Measurements from ENCODE around the gene TMCC1.

TMCC1 gene

DNA sequence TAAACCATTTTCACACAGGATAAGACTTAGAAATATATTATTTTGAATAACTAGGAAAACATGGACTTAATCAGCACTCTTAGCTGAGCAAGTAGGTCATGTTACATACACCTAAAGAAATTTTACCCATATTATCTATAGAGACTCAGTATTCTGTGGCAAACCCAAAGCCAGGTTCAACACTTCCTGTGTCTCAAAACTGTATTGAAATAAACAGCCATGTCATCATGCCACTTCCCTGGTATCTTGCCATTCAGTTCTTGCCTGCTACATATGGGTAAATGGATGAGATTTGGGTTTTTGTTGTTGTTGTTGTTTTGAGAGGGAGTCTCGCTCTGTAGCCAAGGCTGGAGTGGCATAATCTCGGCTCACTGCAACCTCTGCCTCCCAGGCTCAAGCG is 145.5 kb downstream of the TMCC1 start:
- ChIA-PET POLR2A (no interaction called here), CTCF (no interaction called here)
- TF ChIP-seq ZNF384 (IDR thresholded peaks at IDR 0.05) (no peak), ARNT (IDR thresholded peaks at IDR 0.05) (no peak), ELF4 (IDR thresholded peaks at IDR 0.05) (no peak), FOXK2 (IDR thresholded peaks at IDR 0.05) (no peak), FOXA1 (IDR thresholded peaks at IDR 0.05) (no peak), SP1 (IDR thresholded peaks at IDR 0.05) (no peak), LEF1 (IDR thresholded peaks at IDR 0.05; ENCODE audit: borderline replicate concordance) (no peak), FOXM1 (IDR thresholded peaks at IDR 0.05; ENCODE audit: borderline replicate concordance) (no peak), HDGF (IDR thresholded peaks at IDR 0.05; ENCODE audit: borderline replicate concordance) (no peak), L3MBTL2 (conservative IDR thresholded peaks at IDR 0.05) (no peak), NFRKB (IDR thresholded peaks at IDR 0.05) (no peak), TARDBP (IDR thresholded peaks at IDR 0.05) (no peak), BHLHE40 (IDR thresholded peaks at IDR 0.05; ENCODE audit: borderline replicate concordance) (no peak), CTBP1 (IDR thresholded peaks at IDR 0.05; ENCODE audit: borderline replicate concordance) (no peak), SUZ12 (IDR thresholded peaks at IDR 0.05) (no peak)
- TF ChIP-seq, protein P1, sequence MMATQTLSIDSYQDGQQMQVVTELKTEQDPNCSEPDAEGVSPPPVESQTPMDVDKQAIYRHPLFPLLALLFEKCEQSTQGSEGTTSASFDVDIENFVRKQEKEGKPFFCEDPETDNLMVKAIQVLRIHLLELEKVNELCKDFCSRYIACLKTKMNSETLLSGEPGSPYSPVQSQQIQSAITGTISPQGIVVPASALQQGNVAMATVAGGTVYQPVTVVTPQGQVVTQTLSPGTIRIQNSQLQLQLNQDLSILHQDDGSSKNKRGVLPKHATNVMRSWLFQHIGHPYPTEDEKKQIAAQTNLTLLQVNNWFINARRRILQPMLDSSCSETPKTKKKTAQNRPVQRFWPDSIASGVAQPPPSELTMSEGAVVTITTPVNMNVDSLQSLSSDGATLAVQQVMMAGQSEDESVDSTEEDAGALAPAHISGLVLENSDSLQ (IDR thresholded peaks at IDR 0.05), result no peak
- no peak for DNase-seq (ENCODE audit: extremely low spot score)

DNA sequence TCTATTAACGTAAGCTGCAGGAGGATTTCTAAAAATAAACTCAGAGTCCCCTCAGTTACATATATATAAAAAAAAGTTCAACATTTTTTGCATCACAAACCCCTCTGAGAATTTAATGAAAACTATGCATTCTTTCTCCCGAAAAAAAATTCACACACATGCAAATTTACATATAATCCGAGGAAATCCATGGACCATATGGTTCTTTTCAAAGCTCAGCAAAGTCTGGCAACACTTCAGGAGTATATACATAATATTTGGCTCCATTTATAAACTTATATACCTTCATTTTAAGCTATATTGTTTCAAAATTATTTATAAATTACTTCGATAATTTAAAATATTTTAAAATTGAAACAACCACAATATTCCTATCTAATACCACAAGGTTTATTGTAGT is 146.4 kb downstream of the TMCC1 start:
- POLR2A ChIA-PET, result no interaction called here

DNA sequence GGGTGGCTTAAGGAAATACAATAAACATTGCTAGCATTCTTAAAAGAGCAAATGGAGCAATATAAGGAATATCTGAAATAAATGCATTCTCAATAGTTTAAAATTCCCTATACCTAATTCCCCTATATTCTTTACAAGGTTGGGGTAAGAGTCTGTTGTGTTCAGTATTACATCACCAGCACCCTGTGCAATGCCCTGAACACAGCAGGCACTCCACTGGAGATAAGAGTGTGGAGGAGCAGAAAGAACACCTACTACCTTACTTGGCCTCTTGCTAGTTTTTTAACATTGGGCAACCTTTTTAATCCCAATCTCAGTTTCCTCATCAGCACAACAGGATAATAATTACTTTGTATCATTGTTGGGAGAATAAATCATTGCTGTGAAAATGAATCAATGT is 146.9 kb downstream of the TMCC1 start:
- CTCF ChIA-PET, result no interaction called here
- TF ChIP-seq ZNF384 (IDR thresholded peaks at IDR 0.05), result no peak
- TF ChIP-seq L3MBTL2 (conservative IDR thresholded peaks at IDR 0.05), result no peak
- no peak for TF ChIP-seq FOXK2 (IDR thresholded peaks at IDR 0.05)
- no peak for TF ChIP-seq ELF4 (IDR thresholded peaks at IDR 0.05)
- TF ChIP-seq TARDBP (IDR thresholded peaks at IDR 0.05), result no peak
- TF ChIP-seq SP1 (IDR thresholded peaks at IDR 0.05), result no peak
- no peak for TF ChIP-seq FOXA1 (IDR thresholded peaks at IDR 0.05)
- no peak for TF ChIP-seq CTBP1 (IDR thresholded peaks at IDR 0.05; ENCODE audit: borderline replicate concordance)
- no peak for TF ChIP-seq ARNT (IDR thresholded peaks at IDR 0.05)
- no peak for TF ChIP-seq HDGF (IDR thresholded peaks at IDR 0.05; ENCODE audit: borderline replicate concordance)
- TF ChIP-seq FOXM1 (IDR thresholded peaks at IDR 0.05; ENCODE audit: borderline replicate concordance), result no peak
- TF ChIP-seq, protein P1 (IDR thresholded peaks at IDR 0.05), result no peak
- no peak for TF ChIP-seq NFRKB (IDR thresholded peaks at IDR 0.05)
- no peak for TF ChIP-seq BHLHE40 (IDR thresholded peaks at IDR 0.05; ENCODE audit: borderline replicate concordance)
- TF ChIP-seq SUZ12 (IDR thresholded peaks at IDR 0.05), result no peak
- POLR2A ChIA-PET, result no interaction called here
- no peak for DNase-seq (ENCODE audit: extremely low spot score)

More for the DNA sequence above, 146.4 kb downstream of the TMCC1 start:
- no peak for DNase-seq (ENCODE audit: extremely low spot score)
- CTCF ChIA-PET, result no interaction called here
- TF ChIP-seq NFRKB (IDR thresholded peaks at IDR 0.05) (no peak), TARDBP (IDR thresholded peaks at IDR 0.05) (no peak), ARNT (IDR thresholded peaks at IDR 0.05) (no peak), ELF4 (IDR thresholded peaks at IDR 0.05) (no peak), FOXA1 (IDR thresholded peaks at IDR 0.05) (no peak), SP1 (IDR thresholded peaks at IDR 0.05) (no peak), FOXM1 (IDR thresholded peaks at IDR 0.05; ENCODE audit: borderline replicate concordance) (no peak), SUZ12 (IDR thresholded peaks at IDR 0.05) (no peak), ZNF384 (IDR thresholded peaks at IDR 0.05) (no peak), BHLHE40 (IDR thresholded peaks at IDR 0.05; ENCODE audit: borderline replicate concordance) (no peak), CTBP1 (IDR thresholded peaks at IDR 0.05; ENCODE audit: borderline replicate concordance) (no peak), L3MBTL2 (conservative IDR thresholded peaks at IDR 0.05) (no peak), LEF1 (IDR thresholded peaks at IDR 0.05; ENCODE audit: borderline replicate concordance) (no peak)
- TF ChIP-seq, protein P1 (IDR thresholded peaks at IDR 0.05), result no peak

DNA sequence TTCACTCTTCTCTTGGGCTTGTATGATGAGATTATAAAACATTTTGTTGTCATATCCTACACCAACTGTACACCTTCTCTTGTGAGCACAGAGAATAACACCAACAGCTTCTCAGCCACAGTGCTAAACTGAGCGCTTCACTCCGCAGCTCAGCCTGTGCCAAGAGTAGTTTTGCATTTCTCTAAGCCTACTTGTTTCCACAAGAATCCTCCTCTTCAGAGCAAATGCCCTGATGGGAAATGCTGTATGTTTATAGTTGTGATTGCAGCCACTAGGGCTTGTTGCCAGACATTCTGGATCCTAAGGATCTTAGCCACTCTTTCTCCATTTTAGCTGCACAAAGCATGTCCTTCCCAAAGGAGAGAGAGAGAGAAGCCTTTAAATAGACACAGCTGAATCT is 148.3 kb downstream of the TMCC1 start:
- no peak for DNase-seq (ENCODE audit: extremely low spot score)
- POLR2A ChIA-PET, result no interaction called here
- TF ChIP-seq L3MBTL2 (conservative IDR thresholded peaks at IDR 0.05) (no peak), ELF4 (IDR thresholded peaks at IDR 0.05) (no peak), LEF1 (IDR thresholded peaks at IDR 0.05; ENCODE audit: borderline replicate concordance) (no peak), SUZ12 (IDR thresholded peaks at IDR 0.05) (no peak), FOXM1 (IDR thresholded peaks at IDR 0.05; ENCODE audit: borderline replicate concordance) (no peak), NFRKB (IDR thresholded peaks at IDR 0.05) (no peak), BHLHE40 (IDR thresholded peaks at IDR 0.05; ENCODE audit: borderline replicate concordance) (no peak), SP1 (IDR thresholded peaks at IDR 0.05) (no peak), ARNT (IDR thresholded peaks at IDR 0.05) (no peak), ZNF384 (IDR thresholded peaks at IDR 0.05) (no peak), FOXK2 (IDR thresholded peaks at IDR 0.05) (no peak), CTBP1 (IDR thresholded peaks at IDR 0.05; ENCODE audit: borderline replicate concordance) (no peak), FOXA1 (IDR thresholded peaks at IDR 0.05) (no peak)
- TF ChIP-seq, protein P1 (IDR thresholded peaks at IDR 0.05), result no peak
- CTCF ChIA-PET, result interaction anchor here (1.0 kb wide), 1 partner anchor 10 kb away, joined by 3 read pairs; no protein-coding TSS in a partner anchor

DNA sequence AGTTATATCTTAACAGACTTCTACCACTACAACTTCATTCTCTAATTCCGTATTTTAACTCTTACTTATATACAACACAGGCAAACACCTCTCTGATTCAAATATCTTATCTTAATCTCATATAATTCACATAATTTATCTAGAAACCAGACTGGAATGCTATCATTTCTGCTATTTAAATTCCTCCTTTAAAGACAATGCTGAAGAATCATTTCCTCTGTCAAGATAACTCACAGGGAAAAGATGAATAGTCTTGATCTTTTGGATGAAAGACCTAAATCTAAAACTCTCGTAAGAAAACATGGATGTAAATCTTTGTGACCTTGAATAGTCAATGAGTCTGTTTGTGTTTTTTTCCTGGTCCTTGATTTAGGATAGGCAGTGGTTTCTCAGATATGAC is 151.7 kb downstream of the TMCC1 start:
- POLR2A ChIA-PET, result no interaction called here
- CTCF ChIA-PET, result no interaction called here
- TF ChIP-seq HDGF (IDR thresholded peaks at IDR 0.05; ENCODE audit: borderline replicate concordance) (no peak), NFRKB (IDR thresholded peaks at IDR 0.05) (no peak), FOXK2 (IDR thresholded peaks at IDR 0.05) (no peak), CTBP1 (IDR thresholded peaks at IDR 0.05; ENCODE audit: borderline replicate concordance) (no peak), ELF4 (IDR thresholded peaks at IDR 0.05) (no peak), ZNF384 (IDR thresholded peaks at IDR 0.05) (no peak), FOXA1 (IDR thresholded peaks at IDR 0.05) (no peak), FOXM1 (IDR thresholded peaks at IDR 0.05; ENCODE audit: borderline replicate concordance) (no peak), BHLHE40 (IDR thresholded peaks at IDR 0.05; ENCODE audit: borderline replicate concordance) (no peak), SP1 (IDR thresholded peaks at IDR 0.05) (no peak), LEF1 (IDR thresholded peaks at IDR 0.05; ENCODE audit: borderline replicate concordance) (no peak), SUZ12 (IDR thresholded peaks at IDR 0.05) (no peak), TARDBP (IDR thresholded peaks at IDR 0.05) (no peak), L3MBTL2 (conservative IDR thresholded peaks at IDR 0.05) (no peak), ARNT (IDR thresholded peaks at IDR 0.05) (no peak)
- TF ChIP-seq, protein P1 (IDR thresholded peaks at IDR 0.05), result no peak
- DNase-seq (ENCODE audit: extremely low spot score), result no peak
